Activated CD4-positive, alpha-beta T cell treated with anti-CD3 and anti-CD28 coated beads for 36 hours (primary cell): Measurements from ENCODE around the gene GFRA4. TPM values are rescaled to one million over a fixed set of nuclear protein-coding genes. Genes with fewer than 3 reads are reported as not detected.

Source experiments
- ATAC-seq: fragments of 200-7000 bp; cut with Tn5 transposase; one replicate; pipeline ENCODE4 v1.10.0; 2021; ENCODE audit warnings: mild to moderate bottlenecking, moderate library complexity
- CTCF ChIA-PET: fragments of 350-600 bp; sonication (Branson Sonifier 250); formaldehyde crosslinking; loops from one replicate; lab custom pipeline; 2021; ENCODE audit warnings: antibody characterized with exemption; lab: Charles Lee
- POLR2A ChIA-PET: fragments of 350-600 bp; sonication (Branson Sonifier 250); formaldehyde crosslinking; loops from one replicate; lab custom pipeline; 2021; ENCODE audit warnings: antibody characterized with exemption, inconsistent platforms; lab: Charles Lee
- DNase-seq: peaks from one replicate; pipeline ENCODE4 v3.0.0-alpha.2; 2020
- H3K27ac Mint-ChIP-seq: one replicate; pipeline ENCODE4 v1.8.0; 2021; ENCODE audit warnings: mixed read lengths
- H3K27me3 Mint-ChIP-seq: one replicate; pipeline ENCODE4 v1.8.0; 2021; ENCODE audit warnings: mixed read lengths
- H3K36me3 Mint-ChIP-seq: one replicate; pipeline ENCODE4 v1.8.0; 2021; ENCODE audit warnings: low read depth, mixed read lengths
- H3K4me1 Mint-ChIP-seq: one replicate; pipeline ENCODE4 v1.8.0; 2021; ENCODE audit warnings: mixed read lengths
- H3K4me3 Mint-ChIP-seq: one replicate; pipeline ENCODE4 v1.8.0; 2021; ENCODE audit warnings: mild to moderate bottlenecking, moderate library complexity, mixed read lengths
- H3K9me3 Mint-ChIP-seq: one replicate; pipeline ENCODE4 v1.8.0; 2021; ENCODE audit warnings: low read depth, mixed read lengths
- intact Hi-C, 2 experiments: fragments of 100-400 bp; cut with DNase I in 1 of 2; cut with micrococcal nuclease in 1 of 2; formaldehyde crosslinking; loops; one replicate each; pipeline versions ENCODE4 v1.14.2 to v1.15.1; 2022 to 2024; cut with DNase I, micrococcal nuclease
- total RNA-seq, 2 experiments: library from RNA; stranded (reverse); gene quantifications; one replicate each; pipeline ENCODE4 v1.2.3, GENCODE V29; 2021

GFRA4 gene
- total RNA-seq, 2 experiments from 2014 or later = not detected

DNA sequence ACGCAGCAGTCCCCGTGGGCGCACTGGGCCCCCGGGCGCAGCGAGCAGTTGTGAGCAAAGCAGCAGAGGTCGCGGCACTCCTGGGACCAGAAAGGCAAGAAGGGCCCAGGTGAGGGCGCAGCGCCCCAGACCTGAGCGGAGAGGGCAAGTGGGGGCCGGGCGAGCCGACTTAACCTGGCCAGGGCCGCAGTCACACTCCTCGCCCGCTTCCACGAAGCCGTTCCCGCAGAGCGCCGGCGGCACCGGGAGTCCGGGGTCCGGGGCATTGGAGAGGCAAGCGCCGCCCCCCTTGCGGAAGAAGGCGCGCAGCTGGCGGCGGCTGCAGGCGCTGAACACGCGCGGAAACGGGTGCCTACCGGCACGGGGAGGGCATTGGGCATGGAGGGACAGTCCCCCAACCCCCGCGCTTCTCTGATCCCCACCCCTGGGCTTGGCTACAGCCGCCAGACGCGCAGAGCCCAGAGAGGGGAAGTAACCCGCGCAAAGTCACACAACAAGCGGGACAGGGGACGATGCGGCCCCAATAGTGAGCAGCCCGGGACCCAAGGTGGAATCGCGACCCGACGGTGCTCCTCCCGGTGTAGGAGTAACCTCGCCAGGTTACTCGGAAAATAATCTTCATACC is 9.5 kb upstream of the GFRA4 start:
- ChIA-PET POLR2A (no interaction called here), CTCF (no interaction called here)
- H3K36me3 Mint-ChIP-seq = no peaks in the 10 kb centered on the region
- ATAC-seq = peak; percentile 21
- DNase-seq = no peak
- intact Hi-C loops = no loop called here
- peaks cover 4% of the 10 kb centered on the region for H3K4me1 Mint-ChIP-seq
- H3K4me3 Mint-ChIP-seq = no peak overlapping the region
- no peak overlapping the region for H3K27ac Mint-ChIP-seq
- H3K27me3 Mint-ChIP-seq = peaks cover 37% of the 10 kb centered on the region
- H3K9me3 Mint-ChIP-seq = no peaks in the 10 kb centered on the region

DNA sequence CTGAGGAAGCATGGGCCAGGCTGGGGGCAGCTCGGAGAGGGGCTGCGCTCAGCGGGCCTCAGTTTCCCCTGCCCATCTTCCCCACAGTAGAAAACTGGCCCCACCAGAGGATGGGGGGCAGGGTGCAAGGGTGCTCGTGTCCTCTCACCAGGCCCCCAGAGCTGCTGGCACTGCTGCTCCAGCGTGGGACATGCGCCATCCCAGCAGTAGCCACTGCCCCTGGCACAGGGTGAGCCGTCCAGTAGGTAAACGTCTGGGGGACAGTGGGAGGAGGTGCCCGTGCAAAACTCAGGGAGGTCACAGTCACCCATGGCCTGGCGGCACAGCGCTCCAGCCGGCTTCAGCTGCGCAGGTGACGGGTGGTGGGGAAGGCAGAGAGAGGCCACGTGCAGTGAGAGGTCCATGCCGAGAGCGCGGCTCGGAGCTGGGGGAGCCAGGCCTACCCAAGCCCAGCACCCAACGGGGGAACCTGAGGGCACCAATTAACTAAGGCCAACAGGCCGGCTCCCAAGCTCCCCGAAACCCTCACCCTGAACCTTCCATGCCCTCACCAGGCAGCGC is 8.9 kb upstream of the GFRA4 start:
- Mint-ChIP-seq H3K36me3 (no peaks in the 10 kb centered on the region), H3K4me1 (peaks cover 6% of the 10 kb centered on the region), H3K27me3 (peaks cover 40% of the 10 kb centered on the region), H3K4me3 (no peak overlapping the region), H3K27ac (no peak overlapping the region), H3K9me3 (no peaks in the 10 kb centered on the region)
- intact Hi-C loops = no loop called here
- POLR2A ChIA-PET = no interaction called here
- DNase-seq = no peak
- ATAC-seq = no peak
- CTCF ChIA-PET = interaction anchor here (0.6 kb wide), 1 partner anchor 38 kb away, joined by 3 read pairs; no protein-coding TSS in a partner anchor

- Mint-ChIP-seq H3K9me3 (no peaks in the 10 kb centered on the region), H3K27ac (no peak overlapping the region), H3K4me3 (no peak overlapping the region), H3K36me3 (no peaks in the 10 kb centered on the region), H3K4me1 (peaks cover 13% of the 10 kb centered on the region), H3K27me3 (peaks cover 36% of the 10 kb centered on the region)
- ATAC-seq = no peak
- no peak for DNase-seq
- ChIA-PET POLR2A (no interaction called here), CTCF (interaction anchor here (0.7 kb wide), 1 partner anchor 75 kb away, joined by 3 read pairs; no protein-coding TSS in a partner anchor)
- intact Hi-C loops = no loop called here
These were observed 7.7 kb upstream of the GFRA4 start for GRCh38 chr20:3670945-3671344.

GRCh38 chr20:3670511-3670910 is 7.3 kb upstream of the GFRA4 start:
- ChIA-PET CTCF (interaction anchor here (0.7 kb wide), 1 partner anchor 75 kb away, joined by 3 read pairs; no protein-coding TSS in a partner anchor), POLR2A (no interaction called here)
- no peak overlapping the region for H3K4me3 Mint-ChIP-seq
- no peak overlapping the region for H3K27ac Mint-ChIP-seq
- no peaks in the 10 kb centered on the region for H3K36me3 Mint-ChIP-seq
- DNase-seq (no peak), ATAC-seq (no peak)
- peaks cover 32% of the 10 kb centered on the region for H3K27me3 Mint-ChIP-seq
- peaks cover 17% of the 10 kb centered on the region for H3K4me1 Mint-ChIP-seq
- intact Hi-C loops = no loop called here
- no peaks in the 10 kb centered on the region for H3K9me3 Mint-ChIP-seq

DNA sequence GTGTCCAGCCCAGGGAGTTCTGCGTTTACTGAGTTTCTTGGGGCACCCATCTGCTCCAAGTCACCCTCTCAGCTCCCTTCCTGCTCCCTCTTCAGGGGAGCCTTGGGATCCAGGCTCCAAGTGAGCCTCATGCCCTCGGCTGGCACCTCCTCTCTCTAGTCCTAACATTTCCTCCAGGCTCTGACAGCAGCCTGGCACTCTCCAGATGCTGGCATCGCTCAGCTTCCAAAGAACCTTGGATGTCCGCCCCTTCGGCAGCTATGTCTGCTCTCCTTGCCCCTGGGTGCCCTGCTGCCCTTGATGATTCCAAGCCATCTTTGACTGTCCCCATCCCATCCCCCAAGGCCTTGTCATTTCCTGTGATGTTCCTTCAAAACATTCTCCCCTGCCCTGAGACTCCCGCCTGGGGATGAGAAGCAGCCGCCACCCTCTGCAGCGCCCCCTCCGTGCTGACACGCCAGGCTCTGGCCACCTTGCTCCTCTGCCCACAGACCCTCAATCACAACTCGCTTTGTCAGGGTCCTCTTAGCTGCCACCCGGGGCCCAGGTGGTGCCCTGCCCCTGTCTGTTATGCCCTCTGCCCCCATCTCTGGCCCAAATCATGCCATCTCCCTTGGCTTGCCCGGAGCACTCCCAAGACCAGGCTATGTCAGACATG is 6.6 kb upstream of the GFRA4 start:
- no peak overlapping the region for H3K27ac Mint-ChIP-seq
- POLR2A ChIA-PET = no interaction called here
- peaks cover 20% of the 10 kb centered on the region for H3K4me1 Mint-ChIP-seq
- CTCF ChIA-PET = interaction anchor here (0.9 kb wide), 1 partner anchor 41 kb away, joined by 3 read pairs; no protein-coding TSS in a partner anchor
- ATAC-seq (no peak), DNase-seq (no peak)
- intact Hi-C loops = no loop called here
- H3K36me3 Mint-ChIP-seq = no peaks in the 10 kb centered on the region
- H3K27me3 Mint-ChIP-seq = peaks cover 27% of the 10 kb centered on the region
- no peak overlapping the region for H3K4me3 Mint-ChIP-seq
- H3K9me3 Mint-ChIP-seq = no peaks in the 10 kb centered on the region

GRCh38 chr20:3667434-3668037 is 4.3 kb upstream of the GFRA4 start:
- Mint-ChIP-seq H3K27me3 (peaks cover 22% of the 10 kb centered on the region), H3K4me1 (peaks cover 19% of the 10 kb centered on the region), H3K4me3 (no peak overlapping the region), H3K9me3 (no peaks in the 10 kb centered on the region), H3K36me3 (no peaks in the 10 kb centered on the region), H3K27ac (no peak overlapping the region)
- DNase-seq (no peak), ATAC-seq (no peak)
- CTCF ChIA-PET = interaction anchor here (0.9 to 1.1 kb wide), 2 partner anchors 29 to 351 kb away, joined by 3 to 4 read pairs; no protein-coding TSS in a partner anchor
- POLR2A ChIA-PET = no interaction called here
- intact Hi-C loops = no loop called here

DNA sequence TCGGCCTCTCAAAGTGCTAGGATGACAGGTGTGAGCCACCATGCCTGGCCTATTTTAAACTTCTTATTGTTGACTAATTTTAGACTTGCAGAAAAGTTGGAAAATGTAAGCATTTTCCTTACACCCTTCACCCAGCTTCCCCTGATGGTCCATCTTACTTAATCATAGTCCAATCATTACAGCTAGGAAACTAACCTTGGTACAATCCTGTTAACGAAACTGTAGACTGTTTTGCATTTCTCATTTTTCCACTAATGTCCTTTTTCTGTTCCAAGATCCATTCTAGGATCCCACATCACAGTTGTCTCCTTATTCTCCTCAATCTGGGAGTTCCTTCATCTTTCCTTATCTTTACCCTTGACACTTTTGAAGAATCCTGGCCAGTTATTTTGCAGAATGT is 659 bp upstream of the GFRA4 start:
- ChIA-PET POLR2A (no interaction called here), CTCF (no interaction called here)
- Mint-ChIP-seq H3K27ac (no peak overlapping the region), H3K4me3 (no peak overlapping the region), H3K36me3 (no peaks in the 10 kb centered on the region), H3K27me3 (peaks cover 36% of the 10 kb centered on the region), H3K4me1 (peaks cover 25% of the 10 kb centered on the region), H3K9me3 (no peaks in the 10 kb centered on the region)
- ATAC-seq (no peak), DNase-seq (no peak)
- intact Hi-C loops = no loop called here

DNA sequence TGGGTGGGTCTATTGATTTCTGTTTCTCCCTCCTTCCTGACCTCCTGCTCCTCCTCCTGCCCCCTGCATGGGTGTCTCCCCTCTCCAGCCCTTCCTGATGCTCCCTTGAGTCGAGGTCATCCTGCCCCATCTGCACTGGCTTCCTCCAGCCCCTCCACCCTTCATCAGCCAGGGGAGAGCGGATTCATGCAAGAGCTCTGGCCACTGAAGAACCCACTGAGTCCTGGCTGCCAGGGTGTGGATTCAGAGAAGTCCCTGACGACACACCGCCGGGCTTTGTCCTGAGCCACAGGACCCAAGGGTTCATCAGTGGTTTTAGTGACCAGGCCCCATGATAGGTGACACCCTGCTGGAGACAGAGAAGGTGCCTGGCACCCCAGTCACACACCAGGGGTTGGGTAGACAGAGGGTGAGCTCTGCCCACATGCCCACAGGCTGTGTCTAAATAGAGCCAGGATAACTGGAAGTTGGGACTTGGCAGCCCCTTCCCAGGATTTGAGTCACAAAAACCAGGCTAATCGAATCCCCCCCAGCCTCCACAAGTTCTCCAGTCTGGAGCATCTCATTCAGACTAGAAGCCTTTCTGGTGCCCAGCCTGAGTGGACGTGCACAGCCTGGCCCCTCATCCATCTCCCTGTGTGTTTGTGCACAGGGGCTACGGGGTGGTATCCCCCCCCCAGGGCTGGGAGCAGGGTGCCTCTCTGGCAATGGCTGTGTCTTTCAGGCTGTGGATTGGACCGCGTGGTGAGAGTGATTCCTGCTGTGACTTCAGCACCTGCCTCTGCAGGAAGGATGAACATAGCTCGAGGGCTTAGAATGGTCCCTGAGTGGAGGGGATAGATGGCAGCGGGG is 1.2 kb downstream of the GFRA4 start:
- no peak overlapping the region for H3K4me3 Mint-ChIP-seq
- intact Hi-C loops = no loop called here
- H3K36me3 Mint-ChIP-seq = no peaks in the 10 kb centered on the region
- DNase-seq (no peak), ATAC-seq (no peak)
- H3K27me3 Mint-ChIP-seq = peaks cover 34% of the 10 kb centered on the region
- ChIA-PET CTCF (interaction anchor here (0.6 to 1.6 kb wide), 2 partner anchors 14 to 518 kb away, joined by 3 read pairs; no protein-coding TSS in a partner anchor), POLR2A (no interaction called here)
- no peaks in the 10 kb centered on the region for H3K9me3 Mint-ChIP-seq
- H3K27ac Mint-ChIP-seq = no peak overlapping the region
- H3K4me1 Mint-ChIP-seq = peaks cover 24% of the 10 kb centered on the region

- DNase-seq (no peak), ATAC-seq (no peak)
- intact Hi-C loops = no loop called here
- Mint-ChIP-seq H3K36me3 (no peaks in the 10 kb centered on the region), H3K9me3 (no peaks in the 10 kb centered on the region), H3K4me3 (no peak overlapping the region), H3K27ac (no peak overlapping the region), H3K27me3 (peaks cover 33% of the 10 kb centered on the region), H3K4me1 (peaks cover 19% of the 10 kb centered on the region)
- ChIA-PET CTCF (interaction anchor here (1.6 kb wide), 1 partner anchor 15 kb away, joined by 3 read pairs; no protein-coding TSS in a partner anchor), POLR2A (no interaction called here)
These were observed 2.0 kb downstream of the GFRA4 start for GRCh38 chr20:3661060-3661813.

GRCh38 chr20:3660262-3661059 is 2.7 kb downstream of the GFRA4 start:
- no peak for DNase-seq
- CTCF ChIA-PET = interaction anchor here (0.7 kb wide), 1 partner anchor 85 kb away, joined by 3 read pairs; no protein-coding TSS in a partner anchor
- Mint-ChIP-seq H3K27me3 (peaks cover 33% of the 10 kb centered on the region), H3K4me1 (peaks cover 11% of the 10 kb centered on the region), H3K9me3 (no peaks in the 10 kb centered on the region), H3K4me3 (no peak overlapping the region), H3K36me3 (no peaks in the 10 kb centered on the region), H3K27ac (no peak overlapping the region)
- no peak for ATAC-seq
- intact Hi-C loops = no loop called here
- POLR2A ChIA-PET = no interaction called here
